GM10266 (cell line): ENCODE data around the gene ZNF354B.
"Not testable (repeated sequence)": the region's sequence is repeated elsewhere in the genome, so short reads cannot be mapped to it uniquely, and the experiment has no call there.

ENCODE experiments used
- DNase-seq: peaks from one replicate; pipeline ENCODE4 v3.0.0; 2012; ENCODE audit errors: extremely low spot score
- TF ChIP-seq, protein P1 (sequence below): IDR thresholded peaks from 2 replicates; pipeline ENCODE4 v1.5.1; 2012; ENCODE audit warnings: mild to moderate bottlenecking, low read depth; ENCODE audit not compliant: control insufficient read depth, insufficient read depth; ENCODE audit errors: missing control alignments

The ZNF354B gene

DNA sequence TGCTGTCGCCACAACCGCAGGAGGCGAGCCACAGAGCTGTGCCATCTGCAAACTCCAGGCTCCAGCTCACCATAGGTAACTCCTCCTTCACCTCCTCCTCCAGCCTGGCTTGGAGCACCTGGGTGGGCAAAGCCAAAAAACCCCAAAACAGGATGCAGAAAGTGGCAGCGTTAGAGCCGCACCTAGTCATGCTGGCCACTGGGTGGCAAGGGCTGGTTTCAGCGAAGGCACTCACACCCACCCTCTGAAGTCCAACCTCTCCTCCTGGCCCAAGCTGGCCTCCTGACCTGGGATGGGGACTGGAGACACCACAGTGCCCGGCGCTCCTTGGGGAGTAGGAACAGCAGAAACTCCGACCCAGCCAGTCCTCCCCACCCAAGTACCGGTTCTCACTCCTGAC, 28.7 kb upstream of the ZNF354B start:
- TF ChIP-seq, protein P1, sequence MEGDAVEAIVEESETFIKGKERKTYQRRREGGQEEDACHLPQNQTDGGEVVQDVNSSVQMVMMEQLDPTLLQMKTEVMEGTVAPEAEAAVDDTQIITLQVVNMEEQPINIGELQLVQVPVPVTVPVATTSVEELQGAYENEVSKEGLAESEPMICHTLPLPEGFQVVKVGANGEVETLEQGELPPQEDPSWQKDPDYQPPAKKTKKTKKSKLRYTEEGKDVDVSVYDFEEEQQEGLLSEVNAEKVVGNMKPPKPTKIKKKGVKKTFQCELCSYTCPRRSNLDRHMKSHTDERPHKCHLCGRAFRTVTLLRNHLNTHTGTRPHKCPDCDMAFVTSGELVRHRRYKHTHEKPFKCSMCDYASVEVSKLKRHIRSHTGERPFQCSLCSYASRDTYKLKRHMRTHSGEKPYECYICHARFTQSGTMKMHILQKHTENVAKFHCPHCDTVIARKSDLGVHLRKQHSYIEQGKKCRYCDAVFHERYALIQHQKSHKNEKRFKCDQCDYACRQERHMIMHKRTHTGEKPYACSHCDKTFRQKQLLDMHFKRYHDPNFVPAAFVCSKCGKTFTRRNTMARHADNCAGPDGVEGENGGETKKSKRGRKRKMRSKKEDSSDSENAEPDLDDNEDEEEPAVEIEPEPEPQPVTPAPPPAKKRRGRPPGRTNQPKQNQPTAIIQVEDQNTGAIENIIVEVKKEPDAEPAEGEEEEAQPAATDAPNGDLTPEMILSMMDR, result no peak

DNA sequence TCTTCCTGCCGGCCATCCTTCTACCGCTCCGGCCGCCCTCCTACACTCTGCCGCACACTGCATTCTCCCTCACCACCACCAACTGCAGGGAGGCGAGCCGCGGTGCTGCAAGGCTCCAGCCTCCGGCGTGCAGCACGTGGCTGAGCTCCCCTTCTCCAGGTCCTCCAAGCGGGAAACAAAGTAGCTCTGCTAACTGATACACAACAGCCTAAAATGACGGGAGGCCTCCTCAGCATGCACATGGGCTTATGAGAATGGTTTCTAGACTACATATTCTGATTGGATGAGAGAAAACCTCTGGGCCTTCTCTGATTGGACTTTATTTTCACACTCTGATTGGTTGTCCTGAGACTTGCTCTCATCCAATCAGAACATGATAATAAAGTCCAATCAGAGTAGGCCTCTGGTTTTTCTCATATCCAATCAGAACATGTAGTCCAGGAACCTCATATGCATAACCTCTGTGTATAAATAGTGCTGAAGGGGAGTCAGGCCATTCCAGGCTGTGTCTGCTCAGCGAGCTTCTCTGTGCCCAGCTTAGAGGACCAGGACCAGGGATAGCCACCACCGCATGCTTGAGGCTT, 27.0 kb upstream of the ZNF354B start:
- DNase-seq, result no peak
- TF ChIP-seq, protein P1, result no peak

More for the DNA sequence above, 28.7 kb upstream of the ZNF354B start:
- DNase-seq, result no peak

GRCh38 chr5:178836628-178837027, 23.1 kb upstream of the ZNF354B start:
- DNase-seq, result no peak
- TF ChIP-seq, protein P1, result no peak

DNA sequence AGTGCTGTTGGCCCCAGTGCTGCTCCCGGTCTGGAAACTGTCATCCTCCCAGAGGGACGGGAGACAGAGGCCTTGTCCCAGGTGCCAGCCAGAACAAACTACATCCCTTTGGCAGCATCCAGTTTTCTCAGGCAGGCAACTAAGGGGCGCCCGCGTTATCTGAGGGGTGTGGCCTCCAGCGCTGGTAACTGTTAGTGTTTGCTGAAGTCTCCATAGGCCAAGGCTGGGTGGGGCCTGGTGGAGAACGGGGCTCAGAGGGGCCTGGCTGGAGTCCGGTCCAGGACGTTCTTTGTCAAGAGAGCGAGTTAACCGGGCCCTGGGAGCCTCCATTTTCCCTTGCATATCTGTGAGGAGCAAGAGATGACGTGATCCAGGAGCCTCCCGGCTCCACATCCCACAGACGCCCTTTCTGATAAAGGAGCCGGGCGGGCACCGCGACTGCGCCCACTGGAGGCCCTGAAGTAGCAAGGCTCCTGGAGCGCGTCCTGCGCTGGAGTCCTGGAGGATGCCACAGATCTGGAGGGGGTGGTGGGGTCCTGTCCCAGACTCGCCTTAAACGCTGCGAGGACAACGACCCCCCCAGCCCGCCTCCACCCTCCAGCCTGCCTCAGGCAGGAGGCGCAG, 20.9 kb upstream of the ZNF354B start:
- not testable (repeated sequence) for DNase-seq

- DNase-seq, result no peak
Measured at GRCh38 chr5:178839319-178839704, 20.4 kb upstream of the ZNF354B start.

DNA sequence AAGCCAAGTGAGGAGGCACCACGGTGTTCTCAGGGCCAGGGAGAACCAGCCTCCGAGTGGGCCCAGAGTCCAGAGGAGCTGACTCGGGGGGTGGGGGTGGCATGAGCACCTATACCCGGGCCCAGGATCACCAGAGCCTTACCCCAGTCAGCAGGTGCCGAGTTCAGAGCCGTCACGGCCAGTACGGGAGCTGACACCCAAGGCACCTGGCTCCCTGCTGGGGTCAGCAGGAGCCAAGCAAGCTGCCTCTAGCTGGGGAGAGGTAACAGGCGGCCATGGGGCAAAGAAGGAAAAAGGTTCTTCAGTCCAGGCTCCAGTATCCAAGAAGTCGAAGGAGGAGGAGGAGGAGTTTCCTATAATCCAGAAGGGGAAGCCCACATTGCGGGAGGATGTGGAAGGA, 19.4 kb upstream of the ZNF354B start:
- not testable (repeated sequence) for DNase-seq

More at GRCh38 chr5:178839319-178839704, 20.4 kb upstream of the ZNF354B start:
- TF ChIP-seq, protein P1, result no peak

DNA sequence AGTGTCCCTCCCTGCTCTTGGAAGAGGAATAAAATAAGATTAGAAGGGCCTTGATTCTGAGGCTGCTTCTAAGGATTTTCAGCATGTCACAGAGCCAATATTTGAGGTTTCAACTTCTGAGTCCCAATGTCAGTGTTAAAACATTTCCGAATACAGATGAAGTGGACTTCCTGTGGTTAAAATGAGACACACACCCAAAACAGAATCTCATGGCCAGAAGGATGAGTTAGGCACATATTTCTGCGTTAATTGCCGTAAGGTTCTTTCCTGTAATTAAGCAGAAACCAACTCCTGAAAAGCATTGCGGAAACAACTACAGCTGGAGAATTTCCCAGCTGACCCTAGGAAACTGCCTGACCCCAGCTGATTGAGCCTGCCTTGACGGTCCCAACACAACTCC, 10.4 kb upstream of the ZNF354B start:
- TF ChIP-seq, protein P1, result no peak
- no peak for DNase-seq

GRCh38 chr5:178851951-178852350, 7.8 kb upstream of the ZNF354B start:
- DNase-seq, result no peak
- TF ChIP-seq, protein P1, result no peak
